HG03575 (cell line): ENCODE results near the gene RUNX1.

ENCODE experiments used
- ATAC-seq: cut with Tn5 transposase; IDR thresholded peaks from one replicate; pipeline ENCODE4 v1.9.1; 2021; ENCODE audit not compliant: unreplicated experiment, insufficient number of reproducible peaks, low FRiP score; ENCODE audit errors: extremely low read depth

Gene RUNX1

DNA sequence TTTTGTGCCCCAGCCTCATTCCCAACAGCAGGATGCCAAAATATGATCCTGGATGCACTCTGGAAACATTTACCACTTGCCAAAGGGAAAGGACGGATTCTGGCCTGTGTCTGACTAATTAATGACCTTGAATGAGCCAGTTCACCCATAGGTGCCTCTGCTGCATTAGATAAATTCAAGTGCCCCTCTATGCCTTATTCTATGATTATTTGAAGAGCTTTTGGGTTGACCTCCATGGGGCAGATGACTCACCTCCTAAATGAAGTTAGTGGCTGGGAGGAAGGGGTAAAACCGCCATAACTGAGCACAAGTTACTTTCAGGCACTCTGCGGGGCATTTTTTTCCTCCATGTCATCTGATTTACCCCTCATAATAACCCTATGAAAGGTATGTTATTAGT lies 282.2 kb downstream of the RUNX1 start:
- ATAC-seq: no peak

DNA sequence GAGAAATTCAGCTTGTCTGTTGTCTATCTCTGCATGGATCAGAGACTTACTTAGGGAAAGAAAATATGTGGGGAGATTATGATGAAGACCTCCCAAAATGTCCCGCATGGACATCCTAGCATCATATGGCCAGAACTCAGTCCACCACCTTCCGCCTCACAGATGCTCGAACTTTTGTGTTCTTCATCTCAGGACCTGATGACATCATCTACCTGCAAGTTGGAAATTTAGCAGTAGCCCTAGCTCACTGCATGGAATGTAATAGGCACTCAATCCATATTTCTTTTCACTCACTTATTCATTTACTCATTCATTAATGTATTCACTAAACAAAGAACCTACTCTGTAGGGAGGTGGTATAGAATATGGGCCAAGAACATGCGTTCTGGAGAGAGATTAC lies 283.5 kb downstream of the RUNX1 start:
- no peak for ATAC-seq

DNA sequence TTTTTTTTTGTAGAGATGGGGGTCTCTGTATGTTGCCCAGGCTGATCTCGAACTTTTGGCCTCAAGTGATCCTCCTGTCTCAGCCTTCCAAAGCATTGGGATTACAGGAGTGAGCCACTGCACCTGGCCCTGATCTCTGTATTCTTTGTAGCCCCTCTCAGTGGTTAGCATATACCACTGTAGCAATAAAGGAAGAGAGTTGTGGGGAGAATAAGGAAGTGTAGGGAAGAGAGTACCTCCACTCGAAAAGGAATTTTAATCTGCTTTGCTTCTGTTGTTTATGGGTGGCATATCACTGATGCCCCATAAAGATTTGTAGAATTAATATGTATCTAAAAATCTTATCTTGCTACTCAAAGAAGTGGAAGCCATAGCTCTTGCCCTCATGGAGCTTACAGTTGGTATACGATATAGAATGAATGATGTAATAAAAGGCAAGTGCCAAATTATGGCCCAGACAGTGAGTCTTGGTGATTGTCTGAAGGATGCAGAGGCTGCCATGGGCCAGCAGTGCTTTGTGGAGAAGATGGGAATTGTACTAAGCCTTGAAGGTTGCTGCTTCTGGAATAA lies 284.3 kb downstream of the RUNX1 start:
- no peak for ATAC-seq

DNA sequence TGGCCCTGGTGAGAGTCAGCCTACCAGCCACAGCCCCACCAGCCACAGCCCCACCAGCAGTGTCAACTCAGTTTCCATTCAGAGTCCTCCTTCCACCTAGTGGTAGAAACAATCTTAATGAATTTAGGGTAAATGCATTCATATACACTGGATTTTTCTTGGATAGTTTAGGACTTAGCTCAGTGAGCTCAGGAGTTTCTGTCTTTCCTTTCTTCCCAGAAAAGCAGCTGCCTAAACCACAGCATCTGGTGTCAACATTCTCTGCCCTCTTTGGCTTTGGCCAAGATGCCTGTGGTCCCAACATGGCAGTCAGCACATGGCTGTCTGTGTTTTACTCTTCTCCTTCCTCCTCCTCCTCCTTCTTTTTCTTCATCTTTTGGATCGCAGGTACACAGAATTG lies 286.3 kb downstream of the RUNX1 start:
- ATAC-seq: no peak

DNA sequence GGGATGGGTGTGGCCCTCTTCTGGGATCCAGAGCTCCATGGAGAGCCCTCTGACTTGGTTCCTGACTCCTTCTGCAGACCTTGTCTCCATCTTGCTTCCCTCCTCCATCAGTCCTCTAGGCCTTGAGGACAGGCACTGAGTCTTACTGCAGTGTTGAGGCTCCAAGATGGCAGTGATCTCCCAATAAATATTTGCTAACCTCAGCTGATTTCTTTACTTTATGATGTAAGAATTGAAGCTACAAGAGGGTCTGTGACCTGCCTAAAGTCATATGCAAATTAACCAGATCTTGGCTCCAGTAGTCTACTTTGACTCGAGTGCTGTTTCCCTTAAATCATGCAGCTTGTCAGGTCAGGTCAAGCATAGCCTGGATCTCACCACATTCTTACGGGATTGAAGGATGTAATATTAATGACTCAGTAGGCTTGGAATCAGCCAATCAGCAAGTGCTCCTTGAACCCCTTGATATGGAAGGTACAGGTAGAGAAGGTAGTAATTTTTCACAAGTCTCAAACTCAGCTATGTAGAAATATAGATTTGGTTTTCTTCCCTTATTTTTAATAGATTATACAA lies 287.3 kb downstream of the RUNX1 start:
- ATAC-seq: no peak

DNA sequence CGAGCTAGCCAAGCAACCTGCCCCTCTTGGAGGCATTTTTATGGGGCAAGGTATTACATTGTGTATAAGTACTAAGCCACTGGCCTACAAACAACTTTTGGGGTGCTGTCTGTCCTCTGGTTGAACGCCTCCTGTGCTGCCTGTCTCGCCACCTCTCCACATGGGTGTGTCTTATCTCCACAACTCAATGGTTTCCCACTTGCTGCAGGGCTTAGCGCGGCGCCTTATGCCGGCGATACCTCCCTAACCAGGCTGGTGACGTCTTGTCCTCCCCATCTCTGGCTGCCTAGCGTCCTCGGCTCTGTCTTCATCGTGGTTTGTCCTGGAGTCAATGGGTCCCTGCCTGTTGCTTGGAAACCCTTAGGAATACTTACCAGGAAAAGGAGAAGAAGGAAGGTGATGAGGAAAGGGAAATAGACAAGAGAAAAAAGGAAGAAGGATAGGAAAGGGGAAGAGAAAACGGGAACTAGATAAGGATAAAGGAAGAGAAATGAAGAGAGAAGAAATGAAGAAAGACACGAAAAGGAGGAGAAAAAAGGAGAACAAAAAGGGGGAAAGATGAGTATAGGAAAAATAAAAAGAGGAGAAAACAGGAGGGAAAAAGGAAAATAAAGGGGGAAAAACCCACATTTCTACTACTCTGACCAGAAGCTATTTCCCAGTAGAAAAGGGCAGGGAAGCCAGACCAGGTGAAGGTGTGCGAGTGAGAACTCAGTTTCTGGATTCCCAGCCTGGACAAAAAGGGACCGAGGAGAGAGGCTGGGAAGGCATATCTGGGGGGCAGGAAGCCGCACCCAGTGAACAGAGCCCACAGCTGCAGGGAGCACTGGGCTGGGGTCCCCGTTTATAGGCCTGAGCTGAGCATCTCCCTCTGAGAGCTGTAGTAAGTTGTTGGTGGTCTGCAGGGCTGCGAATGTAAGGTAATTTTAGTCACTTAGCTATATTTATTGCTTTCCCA lies 294.1 kb downstream of the RUNX1 start:
- ATAC-seq: no peak

DNA sequence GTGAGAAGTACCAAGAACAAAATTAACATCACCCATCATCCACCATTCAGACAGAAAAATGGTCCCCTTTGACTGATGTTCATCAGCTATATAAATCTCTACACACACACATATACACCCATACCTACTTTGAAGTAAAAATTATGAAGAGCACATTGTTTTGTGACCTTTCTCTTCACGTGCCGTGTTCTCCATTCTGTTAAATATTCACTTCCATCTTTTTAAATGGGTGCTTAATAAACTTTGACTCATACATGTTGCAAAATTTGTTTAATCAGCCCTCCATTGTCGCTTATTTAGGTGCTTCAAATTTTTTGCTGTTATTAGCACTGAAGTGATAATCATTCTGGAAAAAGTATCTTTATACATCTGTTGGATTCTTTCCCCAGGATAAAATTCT lies 300.2 kb downstream of the RUNX1 start:
- no peak for ATAC-seq

DNA sequence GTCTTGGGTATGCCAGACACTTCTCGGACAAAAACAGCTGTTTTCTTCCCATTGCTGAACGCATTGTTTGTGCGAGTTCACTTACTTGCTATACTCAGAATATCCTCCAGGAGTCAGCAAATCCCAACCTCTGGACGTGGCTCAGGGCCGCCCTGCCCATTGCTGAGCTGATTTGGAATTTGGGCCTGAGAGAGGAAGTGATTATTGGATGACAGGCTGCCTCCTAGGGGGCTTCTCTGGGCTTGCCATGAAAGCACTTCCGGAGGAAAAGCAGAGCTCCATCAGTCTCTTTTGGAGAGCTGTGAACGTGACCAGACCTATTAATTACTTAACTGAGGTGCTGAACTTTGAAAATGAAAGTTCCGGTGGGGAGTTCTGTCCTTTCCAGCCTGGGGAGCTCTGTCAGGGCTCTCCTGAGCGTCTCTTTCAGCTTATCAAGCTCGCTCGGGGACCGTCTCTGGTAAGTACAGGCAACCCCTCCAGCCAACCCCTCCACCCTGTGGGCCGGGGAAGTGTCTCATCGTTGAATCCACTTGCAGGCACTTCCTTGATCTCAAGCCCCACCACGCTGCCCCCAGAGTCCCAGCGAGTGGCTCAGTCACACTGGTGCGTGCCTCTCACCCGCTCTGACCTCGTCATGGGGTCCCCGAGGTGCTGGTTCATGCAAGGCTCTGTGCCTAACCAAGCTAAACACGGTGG lies 303.4 kb downstream of the RUNX1 start:
- ATAC-seq: no peak

DNA sequence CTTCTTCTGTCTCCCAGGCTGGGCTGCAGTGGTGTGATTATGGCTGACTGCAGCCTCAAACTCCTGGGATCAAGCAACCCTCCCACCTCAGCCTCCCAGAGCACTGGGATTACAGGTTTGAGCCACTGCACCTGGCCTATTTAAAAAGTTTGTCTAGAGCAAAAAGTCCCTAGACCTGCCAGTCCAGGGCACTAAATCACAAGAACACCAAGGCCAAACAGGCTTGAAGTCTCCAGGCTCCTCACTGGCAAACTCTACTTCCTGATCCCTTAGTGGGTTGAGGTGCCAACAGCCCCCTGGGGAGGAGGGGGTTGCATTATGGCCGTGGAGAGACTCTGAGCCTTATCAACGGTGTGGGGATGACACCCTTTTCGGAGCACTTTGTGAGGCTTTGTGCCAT lies 304.3 kb downstream of the RUNX1 start:
- ATAC-seq: no peak

DNA sequence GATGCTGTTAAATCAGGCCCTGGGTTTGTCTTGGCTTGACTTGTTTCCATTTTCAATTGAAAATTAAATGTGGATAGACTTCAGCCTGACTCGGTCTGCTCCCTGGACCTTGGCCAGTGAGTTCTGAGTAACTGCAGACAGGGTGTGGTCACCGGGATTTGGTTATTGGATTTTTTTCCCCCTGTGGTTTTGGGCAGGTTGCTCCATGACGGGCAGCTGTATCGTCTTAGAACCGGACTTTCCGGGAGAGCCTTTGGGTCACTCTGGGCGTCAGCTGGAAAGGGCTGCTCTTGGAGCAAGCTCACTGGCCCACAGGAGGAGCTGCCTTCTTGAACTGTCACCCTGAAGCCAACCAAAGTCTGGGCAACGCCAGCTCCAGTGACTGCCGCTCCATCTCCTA lies 305.3 kb downstream of the RUNX1 start:
- no peak for ATAC-seq

DNA sequence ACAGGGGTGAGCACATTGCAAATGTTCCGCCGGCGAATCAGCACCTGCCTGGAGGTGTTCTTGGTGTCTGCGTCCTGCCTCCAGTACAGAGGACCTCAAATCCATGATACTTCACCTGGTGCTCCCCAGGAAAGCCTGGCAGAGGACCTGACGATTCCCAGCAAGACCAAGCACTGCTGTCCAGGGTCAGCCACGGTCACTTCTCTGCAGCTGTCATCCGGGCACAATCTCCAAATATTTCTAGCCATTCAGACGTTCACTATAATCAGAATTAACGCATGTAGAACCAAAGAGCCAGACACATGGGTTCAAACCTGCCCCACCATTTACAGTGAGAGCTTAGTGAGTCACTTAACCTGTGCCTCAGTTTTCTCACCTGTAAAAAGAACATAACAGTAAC lies 305.8 kb downstream of the RUNX1 start:
- ATAC-seq: no peak

DNA sequence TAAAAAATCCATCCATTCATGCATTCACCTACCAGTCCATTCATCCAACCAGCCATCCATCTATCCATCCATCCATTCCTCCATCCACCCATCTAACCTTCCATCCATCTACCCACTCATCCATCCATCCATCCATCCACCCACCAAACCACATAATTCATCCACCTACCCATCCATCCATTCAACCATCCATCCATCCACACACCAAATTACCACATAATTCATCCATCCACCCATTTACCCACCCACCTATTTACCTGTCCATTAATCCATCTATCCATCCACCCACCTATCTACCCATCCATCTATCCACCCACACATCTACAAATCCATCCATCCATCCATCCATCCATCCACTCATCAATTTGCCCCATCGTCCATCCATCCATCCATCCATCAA lies 308.9 kb downstream of the RUNX1 start:
- ATAC-seq: no peak
